ENCODE data around the gene PIEZO2.
"Not testable (repeated sequence)": the region's sequence is repeated elsewhere in the genome, so short reads cannot be mapped to it uniquely, and the experiment has no call there.

Gene PIEZO2

GRCh38 chr18:11148680-11149440 is 509 bp downstream of the PIEZO2 start:
- no peak for DNase-seq

GRCh38 chr18:11147962-11148679 is 1.2 kb downstream of the PIEZO2 start:
- DNase-seq = no peak

GRCh38 chr18:11147371-11147951 is 1.9 kb downstream of the PIEZO2 start:
- DNase-seq = no peak

GRCh38 chr18:11146947-11147345 is 2.4 kb downstream of the PIEZO2 start:
- DNase-seq = no peak

GRCh38 chr18:11146238-11146946 is 3.0 kb downstream of the PIEZO2 start:
- no peak for DNase-seq

GRCh38 chr18:11145413-11146191 is 3.8 kb downstream of the PIEZO2 start:
- DNase-seq = no peak

GRCh38 chr18:11137400-11137799 is 12.0 kb downstream of the PIEZO2 start:
- no peak for DNase-seq

GRCh38 chr18:11136241-11136640 is 13.1 kb downstream of the PIEZO2 start:
- no peak for DNase-seq

GRCh38 chr18:11134940-11135339 is 14.4 kb downstream of the PIEZO2 start:
- no peak for DNase-seq

GRCh38 chr18:11129059-11129458 is 20.3 kb downstream of the PIEZO2 start:
- DNase-seq = not testable (repeated sequence)

- DNase-seq = no peak
These were observed 23.7 kb downstream of the PIEZO2 start for GRCh38 chr18:11125492-11126315.

- DNase-seq = no peak
These were observed 25.3 kb downstream of the PIEZO2 start for GRCh38 chr18:11124054-11124453.

GRCh38 chr18:11121443-11121849 is 27.9 kb downstream of the PIEZO2 start:
- DNase-seq = no peak

- DNase-seq = no peak
These were observed 29.3 kb downstream of the PIEZO2 start for GRCh38 chr18:11119959-11120587.

GRCh38 chr18:11119550-11119949 is 29.8 kb downstream of the PIEZO2 start:
- DNase-seq = no peak

- DNase-seq = no peak
These were observed 31.2 kb downstream of the PIEZO2 start for GRCh38 chr18:11118051-11118766.

GRCh38 chr18:11115276-11115675 is 34.1 kb downstream of the PIEZO2 start:
- DNase-seq = no peak

- no peak for DNase-seq
These were observed 34.7 kb downstream of the PIEZO2 start for GRCh38 chr18:11114653-11115052.

- DNase-seq = no peak
These were observed 35.4 kb downstream of the PIEZO2 start for GRCh38 chr18:11113937-11114336.

GRCh38 chr18:11113046-11113548 is 36.3 kb downstream of the PIEZO2 start:
- DNase-seq = no peak

All from 8988T (cell line).